Measurements from ENCODE around the gene RHOBTB3.

DNA sequence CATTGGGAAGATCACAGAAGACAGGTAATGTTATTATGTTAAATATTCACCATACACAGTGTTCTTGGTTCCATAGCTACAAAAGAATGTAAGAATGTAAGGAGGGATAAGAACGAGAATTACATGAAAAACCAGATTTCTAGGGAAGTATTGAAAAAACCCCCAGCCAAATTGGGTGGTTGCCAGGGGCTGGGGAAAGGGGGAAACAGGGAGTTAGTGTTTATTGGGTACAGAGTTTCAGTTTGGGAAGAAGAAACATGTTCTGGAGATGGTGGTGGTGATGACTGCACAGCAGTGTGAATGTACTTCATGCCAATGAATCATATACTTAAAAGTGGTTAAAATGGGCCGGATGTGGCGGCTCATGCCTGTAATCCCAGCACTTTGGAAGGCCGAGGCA, 51.0 kb downstream of the RHOBTB3 start:
- TF ChIP-seq CTCF (IDR thresholded peaks at IDR 0.05; ENCODE audit: extremely low read depth in 1 of 2, insufficient read depth in 1 of 2, low read depth in 1 of 2, low read length in 2 of 2) (no peak), POLR2A (IDR thresholded peaks at IDR 0.05; ENCODE audit: low read depth, low read length) (no peak), EZH2 (IDR thresholded peaks at IDR 0.05; ENCODE audit: borderline replicate concordance, low read depth, low read length, severe bottlenecking) (no peak), MYC (IDR thresholded peaks at IDR 0.05; ENCODE audit: low read depth, low read length) (no peak), POLR2AphosphoS5 (IDR thresholded peaks at IDR 0.05; ENCODE audit: insufficient read depth, low read depth, low read length) (no peak), FOS (IDR thresholded peaks at IDR 0.05; ENCODE audit: borderline replicate concordance, insufficient read depth, low read length) (no peak), GATA2 (IDR thresholded peaks at IDR 0.05; ENCODE audit: insufficient read depth, insufficient read length, low read depth, low read length) (no peak), JUN (IDR thresholded peaks at IDR 0.05; ENCODE audit: borderline replicate concordance, insufficient read depth, insufficient read length, low read depth) (no peak)
- TF ChIP-seq, protein P1, sequence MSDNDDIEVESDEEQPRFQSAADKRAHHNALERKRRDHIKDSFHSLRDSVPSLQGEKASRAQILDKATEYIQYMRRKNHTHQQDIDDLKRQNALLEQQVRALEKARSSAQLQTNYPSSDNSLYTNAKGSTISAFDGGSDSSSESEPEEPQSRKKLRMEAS (IDR thresholded peaks at IDR 0.05; ENCODE audit: insufficient read depth, insufficient read length), result no peak

Data from endothelial cell of umbilical vein (primary cell).